Coronary artery (tissue), 2 donors: ENCODE results near the gene KIAA0825.

Experiments
- DNase-seq: peaks from one replicate; pipeline ENCODE4 v3.0.0-alpha.2; 2017; ENCODE audit warnings: low spot score
- H3K27ac ChIP-seq, 2 donors: fragments of 200-600 bp; sonication (generic); one replicate each; pipeline ENCODE4 v1.5.1; 2016 to 2019
- H3K4me3 ChIP-seq: fragments of 200-600 bp; sonication (generic); 2 replicates; pipeline ENCODE4 v1.5.1; 2016; ENCODE audit warnings: mild to moderate bottlenecking, moderate library complexity
- CTCF ChIP-seq: fragments of 200-600 bp; sonication (generic); IDR thresholded peaks from one replicate; pipeline ENCODE4 v1.5.1; 2019; ENCODE audit warnings: antibody characterized with exemption

Gene KIAA0825

GRCh38 chr5:94645053-94645452 is 26.6 kb upstream of the KIAA0825 start:
- no peak for DNase-seq
- Histone ChIP-seq H3K27ac (no peak overlapping the region), H3K4me3 (no peak overlapping the region)
- no peak for TF ChIP-seq CTCF

GRCh38 chr5:94640176-94640575 is 21.8 kb upstream of the KIAA0825 start:
- DNase-seq: no peak
- Histone ChIP-seq H3K27ac (no peak overlapping the region), H3K4me3 (no peak overlapping the region)
- no peak for TF ChIP-seq CTCF

GRCh38 chr5:94632024-94632423 is 13.6 kb upstream of the KIAA0825 start:
- Histone ChIP-seq H3K4me3 (no peak overlapping the region), H3K27ac (no peak overlapping the region)
- no peak for TF ChIP-seq CTCF
- no peak for DNase-seq

- DNase-seq: no peak
- no peak for TF ChIP-seq CTCF
- Histone ChIP-seq H3K27ac (no peak overlapping the region), H3K4me3 (no peak overlapping the region)
These were observed 8.8 kb upstream of the KIAA0825 start for GRCh38 chr5:94627191-94627590.

- no peak for DNase-seq
- Histone ChIP-seq H3K4me3 (no peak overlapping the region), H3K27ac (no peak overlapping the region)
- no peak for TF ChIP-seq CTCF
These were observed 5.5 kb upstream of the KIAA0825 start for GRCh38 chr5:94623877-94624276.

- TF ChIP-seq CTCF: no peak
- no peak for DNase-seq
- no peak overlapping the region for H3K27ac ChIP-seq
These were observed 4.6 kb upstream of the KIAA0825 start for GRCh38 chr5:94623011-94623410.

GRCh38 chr5:94621763-94622162 is 3.4 kb upstream of the KIAA0825 start:
- Histone ChIP-seq H3K4me3 (no peak overlapping the region), H3K27ac (no peak overlapping the region)
- no peak for TF ChIP-seq CTCF
- DNase-seq: no peak

More at GRCh38 chr5:94623011-94623410, 4.6 kb upstream of the KIAA0825 start:
- no peak overlapping the region for H3K4me3 ChIP-seq
